Measurements from ENCODE around the gene ANKRD60. TPM values are rescaled to one million over a fixed set of nuclear protein-coding genes. Genes with fewer than 3 reads are reported as not detected.

ANKRD60 gene
- total and polyA plus RNA-seq, 3 experiments from 2014 or later = not detected

- Mint-ChIP-seq H3K4me1 (peaks cover 3 to 16% (median 11%) of the 10 kb centered on the region in 3 donors), H3K9me3 (no peaks in the 10 kb centered on the region)
- H3K9me3 ChIP-seq (ENCODE audit: low read length) = no peaks in the 10 kb centered on the region
These were observed 59.0 kb downstream of the ANKRD60 start for GRCh38 chr20:58169450-58169849.

GRCh38 chr20:58168843-58169242 lies 59.6 kb downstream of the ANKRD60 start:
- Histone ChIP-seq H3K27ac (ENCODE audit: low read depth, low read length) (no peak overlapping the region), H3K36me3 (ENCODE audit: insufficient read depth, low read length) (no peaks in the 10 kb centered on the region), H3K27me3 (ENCODE audit: insufficient read depth, low read length, poor library complexity, severe bottlenecking) (no peaks in the 10 kb centered on the region), H3K9me3 (ENCODE audit: low read length) (no peaks in the 10 kb centered on the region), H3K4me3 (ENCODE audit: low read length) (no peak overlapping the region), H3K4me1 (ENCODE audit: insufficient read depth, low read length) (no peaks in the 10 kb centered on the region)
- Mint-ChIP-seq H3K4me1 (peaks cover 0 to 10% (median 5%) of the 10 kb centered on the region in 3 donors), H3K9me3 (no peaks in the 10 kb centered on the region), H3K27ac (no peak overlapping the region), H3K4me3 (no peak overlapping the region), H3K36me3 (no peaks in the 10 kb centered on the region), H3K27me3 (peaks cover 1 to 5% of the 10 kb centered on the region in 2 donors)
- CTCF ChIA-PET = interaction anchor here (1.7 kb wide), 1 partner anchor 42 kb away, joined by 4 read pairs; no protein-coding TSS in a partner anchor
- POLR2A ChIA-PET = no interaction called here
- no peak for DNase-seq

More at GRCh38 chr20:58169450-58169849, 59.0 kb downstream of the ANKRD60 start:
- H3K4me3 ChIP-seq (ENCODE audit: low read length) = no peak overlapping the region
- no peak overlapping the region for H3K4me3 Mint-ChIP-seq
- no peak overlapping the region for H3K27ac ChIP-seq (ENCODE audit: low read depth, low read length)
- CTCF ChIA-PET = interaction anchor here (1.1 to 1.7 kb wide), 3 partner anchors 11 to 572 kb away, joined by 3 to 4 read pairs (median 4); no protein-coding TSS in a partner anchor
- H3K4me1 ChIP-seq (ENCODE audit: insufficient read depth, low read length) = no peaks in the 10 kb centered on the region
- no peaks in the 10 kb centered on the region for H3K36me3 ChIP-seq (ENCODE audit: insufficient read depth, low read length)
- peaks cover 2 to 5% of the 10 kb centered on the region in 2 donors for H3K27me3 Mint-ChIP-seq
- H3K27me3 ChIP-seq (ENCODE audit: insufficient read depth, low read length, poor library complexity, severe bottlenecking) = no peaks in the 10 kb centered on the region
- no peaks in the 10 kb centered on the region for H3K36me3 Mint-ChIP-seq
- no peak for DNase-seq
- POLR2A ChIA-PET = no interaction called here
- H3K27ac Mint-ChIP-seq = no peak overlapping the region

GRCh38 chr20:58167759-58168158 lies 60.7 kb downstream of the ANKRD60 start:
- H3K9me3 ChIP-seq (ENCODE audit: low read length) = no peaks in the 10 kb centered on the region
- no peaks in the 10 kb centered on the region for H3K36me3 ChIP-seq (ENCODE audit: insufficient read depth, low read length)
- Mint-ChIP-seq H3K4me1 (peaks cover 0 to 5% (median 2%) of the 10 kb centered on the region in 3 donors), H3K9me3 (no peaks in the 10 kb centered on the region), H3K27ac (no peak overlapping the region), H3K36me3 (no peaks in the 10 kb centered on the region), H3K4me3 (no peak overlapping the region), H3K27me3 (peaks cover 0 to 5% of the 10 kb centered on the region in 2 donors)
- POLR2A ChIA-PET = no interaction called here
- no peak overlapping the region for H3K4me3 ChIP-seq (ENCODE audit: low read length)
- no peaks in the 10 kb centered on the region for H3K27me3 ChIP-seq (ENCODE audit: insufficient read depth, low read length, poor library complexity, severe bottlenecking)
- DNase-seq = no peak
- H3K27ac ChIP-seq (ENCODE audit: low read depth, low read length) = no peak overlapping the region
- CTCF ChIA-PET = interaction anchor here (1.3 kb wide), 1 partner anchor 44 kb away, joined by 4 read pairs; no protein-coding TSS in a partner anchor
- no peaks in the 10 kb centered on the region for H3K4me1 ChIP-seq (ENCODE audit: insufficient read depth, low read length)

Other genes starting within 250 kb of the ANKRD60 start
- gene RAB22A, start 81.1 kb upstream of the ANKRD60 start, total RNA-seq = 10 to 100 TPM; 17.3 to 17.6 TPM
- 14.9 TPM for gene RAB22A, start 81.1 kb upstream of the ANKRD60 start, polyA plus RNA-seq
- 10 to 100 TPM; 36.6 to 40.3 TPM for gene VAPB, start 160.6 kb upstream of the ANKRD60 start, total RNA-seq
- 31.5 TPM for gene VAPB, start 160.6 kb upstream of the ANKRD60 start, polyA plus RNA-seq